Measurements from ENCODE around the gene IL22RA1. TPM values are rescaled to one million over a fixed set of nuclear protein-coding genes. Genes with fewer than 3 reads are reported as not detected.

IL22RA1 gene
- total and polyA plus RNA-seq, 9 of the 15 experiments (the other 6 are each of a cell fraction or from before 2014, with no cell fraction given): not detected

GRCh38 chr1:24175033-24175755 lies 32.3 kb upstream of the IL22RA1 start (continued):
- TF ChIP-seq JUN (IDR thresholded peaks at IDR 0.05; ENCODE audit: borderline replicate concordance, low read depth, low read length): no peak
- TF ChIP-seq JUN (CRISPR knock-in tag; IDR thresholded peaks at IDR 0.05; ENCODE audit: borderline replicate concordance): no peak
- TF ChIP-seq ZNF280A (IDR thresholded peaks at IDR 0.05; ENCODE audit: low read depth, partially characterized antibody): no peak

GRCh38 chr1:24173638-24174575 lies 31.0 kb upstream of the IL22RA1 start:
- no TSS peak for BruUV-seq (replicated peaks)
- ChIA-PET POLR2A (interaction anchor here (0.5 kb wide), 1 partner anchor 41 kb away, joined by 3 read pairs; no protein-coding TSS in a partner anchor), CTCF (ENCODE audit: low intra/inter-chr PET ratio) (no interaction called here)
- Histone ChIP-seq H3K27me3 (ENCODE audit: control insufficient read depth in 2 of 2, insufficient read depth in 2 of 2, low read length in 2 of 2) (peaks cover 31 to 34% of the 10 kb centered on the region in 2 experiments), H3K9me3 (replicated peaks; ENCODE audit: control insufficient read depth, insufficient read depth, low read depth, low read length) (no peaks in the 10 kb centered on the region), H3K27ac (ENCODE audit: extremely low read depth, low read depth, low read length) (no peak overlapping the region), H3K4me3 (no peak overlapping the region), H4K20me1 (replicated peaks; ENCODE audit: control insufficient read depth, insufficient read depth, low read length) (peaks cover 3% of the 10 kb centered on the region; the same call in 1 of the 2 replicates), H2AFZ (ENCODE audit: low read depth, low read length) (no peak overlapping the region), H3K9ac (ENCODE audit: insufficient read depth in 1 of 2, low read depth in 2 of 2, low read length in 2 of 2) (no peak overlapping the region), H3K9me1 (ENCODE audit: control insufficient read depth, insufficient read depth, low read length) (no peaks in the 10 kb centered on the region), H3K4me1 (replicated peaks in 1 of 2; ENCODE audit: control insufficient read depth in 2 of 2, insufficient read depth in 2 of 2, low read length in 2 of 2) (no peaks in the 10 kb centered on the region), H3K36me3 (ENCODE audit: control insufficient read depth, insufficient read depth, low read length) (no peaks in the 10 kb centered on the region), H3K4me2 (ENCODE audit: insufficient read depth, low read length) (no peak overlapping the region), H3K79me2 (ENCODE audit: control insufficient read depth, insufficient read depth, low read length) (no peaks in the 10 kb centered on the region)
- intact Hi-C loops (cut with micrococcal nuclease) (no loop called here), in situ Hi-C loops (cut with MboI) (no loop called here)
- ATAC-seq (no peak), FAIRE-seq (no peak), DNase-seq (ENCODE audit: extremely low read depth in 1 of 4, low spot score in 3 of 4) (no peak)
- WGBS (ENCODE audit: insufficient coverage, low coverage, missing lambda C conversion rate): 0% methylated on average over 5 of the region's 5 CpGs
- no peak for TF ChIP-seq ZNF407 (IDR thresholded peaks at IDR 0.05; ENCODE audit: low read depth)
- peak; percentile 91 for TF ChIP-seq ZNF121 (CRISPR knock-in tag; conservative IDR thresholded peaks at IDR 0.05)
- TF ChIP-seq, protein P1, sequence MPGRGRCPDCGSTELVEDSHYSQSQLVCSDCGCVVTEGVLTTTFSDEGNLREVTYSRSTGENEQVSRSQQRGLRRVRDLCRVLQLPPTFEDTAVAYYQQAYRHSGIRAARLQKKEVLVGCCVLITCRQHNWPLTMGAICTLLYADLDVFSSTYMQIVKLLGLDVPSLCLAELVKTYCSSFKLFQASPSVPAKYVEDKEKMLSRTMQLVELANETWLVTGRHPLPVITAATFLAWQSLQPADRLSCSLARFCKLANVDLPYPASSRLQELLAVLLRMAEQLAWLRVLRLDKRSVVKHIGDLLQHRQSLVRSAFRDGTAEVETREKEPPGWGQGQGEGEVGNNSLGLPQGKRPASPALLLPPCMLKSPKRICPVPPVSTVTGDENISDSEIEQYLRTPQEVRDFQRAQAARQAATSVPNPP (IDR thresholded peaks at IDR 0.05; ENCODE audit: borderline replicate concordance, insufficient read depth, insufficient read length): no peak

All from K562 (cell line).